Measurements from ENCODE around the gene SLC8A2. TPM values are rescaled to one million over a fixed set of nuclear protein-coding genes. Genes with fewer than 3 reads are reported as not detected.
A peak's percentile ranks its signal among the peaks of the same experiment; 100 is the strongest.
"Not testable (repeated sequence)": the region's sequence is repeated elsewhere in the genome, so short reads cannot be mapped to it uniquely, and the experiment has no call there.

Gene SLC8A2
- total RNA-seq, 1 donor from 2014 or later: not detected

GRCh38 chr19:47406711-47407416 lies 64.8 kb downstream of the SLC8A2 start:
- DNase-seq: peak; percentile 75
- no peak overlapping the region for H3K27ac Mint-ChIP-seq

GRCh38 chr19:47405854-47406417 lies 65.8 kb downstream of the SLC8A2 start:
- intact Hi-C loops (cut with micrococcal nuclease): no loop called here
- H3K4me1 Mint-ChIP-seq: no peaks in the 10 kb centered on the region
- no peak for DNase-seq
- no peak overlapping the region for H3K4me3 Mint-ChIP-seq
- H3K27me3 Mint-ChIP-seq: peaks cover 28% of the 10 kb centered on the region
- H3K36me3 Mint-ChIP-seq (ENCODE audit: low read depth): no peaks in the 10 kb centered on the region
- H3K9me3 Mint-ChIP-seq: peaks cover 5% of the 10 kb centered on the region
- H3K27ac Mint-ChIP-seq: no peak overlapping the region

More at GRCh38 chr19:47406711-47407416, 64.8 kb downstream of the SLC8A2 start:
- peaks cover 5% of the 10 kb centered on the region for H3K9me3 Mint-ChIP-seq
- H3K4me3 Mint-ChIP-seq: no peak overlapping the region
- no peaks in the 10 kb centered on the region for H3K36me3 Mint-ChIP-seq (ENCODE audit: low read depth)
- peaks cover 29% of the 10 kb centered on the region for H3K27me3 Mint-ChIP-seq
- H3K4me1 Mint-ChIP-seq: no peaks in the 10 kb centered on the region
- intact Hi-C loops (cut with micrococcal nuclease): no loop called here

GRCh38 chr19:47405197-47405550 lies 66.5 kb downstream of the SLC8A2 start:
- Mint-ChIP-seq H3K9me3 (peaks cover 5% of the 10 kb centered on the region), H3K27ac (no peak overlapping the region), H3K4me1 (no peaks in the 10 kb centered on the region)

GRCh38 chr19:47404334-47405196 lies 67.1 kb downstream of the SLC8A2 start:
- Mint-ChIP-seq H3K4me3 (no peak overlapping the region), H3K27ac (no peak overlapping the region), H3K4me1 (no peaks in the 10 kb centered on the region), H3K27me3 (peaks cover 28% of the 10 kb centered on the region), H3K36me3 (ENCODE audit: low read depth) (no peaks in the 10 kb centered on the region), H3K9me3 (peaks cover 5% of the 10 kb centered on the region)
- DNase-seq: no peak
- intact Hi-C loops (cut with micrococcal nuclease): no loop called here

More at GRCh38 chr19:47405197-47405550, 66.5 kb downstream of the SLC8A2 start:
- H3K27me3 Mint-ChIP-seq: peaks cover 28% of the 10 kb centered on the region
- H3K4me3 Mint-ChIP-seq: no peak overlapping the region
- no peaks in the 10 kb centered on the region for H3K36me3 Mint-ChIP-seq (ENCODE audit: low read depth)
- intact Hi-C loops (cut with micrococcal nuclease): no loop called here
- no peak for DNase-seq

- no peak overlapping the region for H3K27ac Mint-ChIP-seq
- intact Hi-C loops (cut with micrococcal nuclease): no loop called here
- H3K36me3 Mint-ChIP-seq (ENCODE audit: low read depth): no peaks in the 10 kb centered on the region
- H3K27me3 Mint-ChIP-seq: peaks cover 26% of the 10 kb centered on the region
- DNase-seq: no peak
- H3K9me3 Mint-ChIP-seq: peaks cover 5% of the 10 kb centered on the region
- H3K4me1 Mint-ChIP-seq: no peaks in the 10 kb centered on the region
- no peak overlapping the region for H3K4me3 Mint-ChIP-seq
Measured at GRCh38 chr19:47402504-47402903, 69.2 kb downstream of the SLC8A2 start.

GRCh38 chr19:47398707-47399597 lies 72.7 kb downstream of the SLC8A2 start:
- intact Hi-C loops (cut with micrococcal nuclease): no loop called here
- peaks cover 9% of the 10 kb centered on the region for H3K27me3 Mint-ChIP-seq
- no peak overlapping the region for H3K27ac Mint-ChIP-seq
- DNase-seq: no peak
- H3K4me3 Mint-ChIP-seq: no peak overlapping the region
- H3K4me1 Mint-ChIP-seq: no peaks in the 10 kb centered on the region
- H3K36me3 Mint-ChIP-seq (ENCODE audit: low read depth): no peaks in the 10 kb centered on the region
- no peaks in the 10 kb centered on the region for H3K9me3 Mint-ChIP-seq

GRCh38 chr19:47391510-47392223 lies 80.0 kb downstream of the SLC8A2 start:
- Mint-ChIP-seq H3K4me3 (no peak overlapping the region), H3K27me3 (peaks cover 4% of the 10 kb centered on the region), H3K9me3 (no peaks in the 10 kb centered on the region), H3K36me3 (ENCODE audit: low read depth) (no peaks in the 10 kb centered on the region), H3K27ac (no peak overlapping the region), H3K4me1 (peaks cover 4% of the 10 kb centered on the region)
- intact Hi-C loops (cut with micrococcal nuclease): loop anchor here (1.0 kb wide), 1 partner anchor 95 kb away; no protein-coding TSS in a partner anchor
- DNase-seq: peak; percentile 94

GRCh38 chr19:47390533-47391488 lies 80.9 kb downstream of the SLC8A2 start:
- no peak for DNase-seq
- no peak overlapping the region for H3K27ac Mint-ChIP-seq
- intact Hi-C loops (cut with micrococcal nuclease): loop anchor here (1.0 kb wide), 1 partner anchor 95 kb away; no protein-coding TSS in a partner anchor
- no peaks in the 10 kb centered on the region for H3K36me3 Mint-ChIP-seq (ENCODE audit: low read depth)
- H3K27me3 Mint-ChIP-seq: peaks cover 4% of the 10 kb centered on the region
- peaks cover 4% of the 10 kb centered on the region for H3K4me1 Mint-ChIP-seq
- no peak overlapping the region for H3K4me3 Mint-ChIP-seq
- H3K9me3 Mint-ChIP-seq: no peaks in the 10 kb centered on the region

GRCh38 chr19:47389150-47389556 lies 82.5 kb downstream of the SLC8A2 start:
- H3K27ac Mint-ChIP-seq: no peak overlapping the region
- DNase-seq: no peak
- no peaks in the 10 kb centered on the region for H3K36me3 Mint-ChIP-seq (ENCODE audit: low read depth)
- intact Hi-C loops (cut with micrococcal nuclease): no loop called here
- peaks cover 4% of the 10 kb centered on the region for H3K27me3 Mint-ChIP-seq
- H3K4me1 Mint-ChIP-seq: peaks cover 4% of the 10 kb centered on the region
- no peak overlapping the region for H3K4me3 Mint-ChIP-seq
- no peaks in the 10 kb centered on the region for H3K9me3 Mint-ChIP-seq

- H3K36me3 Mint-ChIP-seq (ENCODE audit: low read depth); intact Hi-C loops (cut with micrococcal nuclease); H3K4me1 Mint-ChIP-seq: not testable (repeated sequence)
Measured at GRCh38 chr19:47388721-47389120, 83.0 kb downstream of the SLC8A2 start.

GRCh38 chr19:47387623-47388022 lies 84.1 kb downstream of the SLC8A2 start:
- H3K36me3 Mint-ChIP-seq (ENCODE audit: low read depth); H3K9me3 Mint-ChIP-seq; H3K4me3 Mint-ChIP-seq; H3K27ac Mint-ChIP-seq; intact Hi-C loops (cut with micrococcal nuclease); H3K27me3 Mint-ChIP-seq; DNase-seq: not testable (repeated sequence)
- H3K4me1 Mint-ChIP-seq: peaks cover 10% of the 10 kb centered on the region

More at GRCh38 chr19:47388721-47389120, 83.0 kb downstream of the SLC8A2 start:
- H3K27me3 Mint-ChIP-seq, H3K27ac Mint-ChIP-seq, DNase-seq, H3K9me3 Mint-ChIP-seq, H3K4me3 Mint-ChIP-seq: not testable (repeated sequence)

GRCh38 chr19:47386582-47386981 lies 85.1 kb downstream of the SLC8A2 start:
- H3K27ac Mint-ChIP-seq; H3K9me3 Mint-ChIP-seq; DNase-seq; H3K27me3 Mint-ChIP-seq; intact Hi-C loops (cut with micrococcal nuclease); H3K4me3 Mint-ChIP-seq; H3K36me3 Mint-ChIP-seq (ENCODE audit: low read depth): not testable (repeated sequence)
- peaks cover 12% of the 10 kb centered on the region for H3K4me1 Mint-ChIP-seq
